NCI-H2196 (cell line): ENCODE data around the gene CIITA.
"Not testable (repeated sequence)": the region's sequence is repeated elsewhere in the genome, so short reads cannot be mapped to it uniquely, and the experiment has no call there.

ENCODE experiments used
- DNase-seq: peaks from one replicate; lab custom pipeline; 2025; ENCODE audit not compliant: unreplicated experiment; lab: John Stamatoyannopoulos, UW

Gene CIITA

GRCh38 chr16:10919003-10919351, 42.0 kb downstream of the CIITA start:
- DNase-seq, result no peak

DNA sequence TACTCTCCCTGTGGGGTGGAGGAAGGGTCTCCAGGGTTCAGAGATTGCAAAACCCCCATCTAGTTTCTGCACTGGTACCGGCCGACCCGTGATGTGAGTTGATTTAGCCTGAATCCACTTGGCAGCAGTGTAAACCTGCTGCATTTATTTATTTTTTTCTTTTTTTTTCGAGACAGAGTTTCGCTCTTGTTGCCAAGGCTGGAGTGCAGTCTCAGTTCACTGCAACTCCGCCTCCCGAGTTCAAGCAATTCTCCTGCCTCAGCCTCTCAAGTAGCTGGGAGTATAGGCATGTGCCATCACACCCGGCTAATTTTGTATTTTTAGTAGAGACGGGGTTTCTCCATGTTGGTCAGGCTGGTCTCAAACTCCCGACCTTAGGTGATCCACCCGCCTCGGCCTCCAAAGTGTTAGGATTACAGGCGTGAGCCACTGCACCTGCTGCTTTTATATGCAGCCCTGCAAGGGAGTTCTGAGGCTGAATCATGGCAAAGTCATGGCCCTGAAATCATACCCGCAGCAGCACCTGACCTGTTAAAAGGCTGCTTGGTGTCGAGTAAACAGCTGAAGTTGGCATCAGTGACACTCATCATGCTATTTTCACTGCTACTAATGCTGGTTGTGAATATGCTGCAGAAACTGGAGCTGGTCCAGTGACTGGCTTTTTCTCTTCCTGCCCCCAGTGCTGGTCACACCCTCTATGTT, 43.9 kb downstream of the CIITA start:
- peak; percentile 79 for DNase-seq

DNA sequence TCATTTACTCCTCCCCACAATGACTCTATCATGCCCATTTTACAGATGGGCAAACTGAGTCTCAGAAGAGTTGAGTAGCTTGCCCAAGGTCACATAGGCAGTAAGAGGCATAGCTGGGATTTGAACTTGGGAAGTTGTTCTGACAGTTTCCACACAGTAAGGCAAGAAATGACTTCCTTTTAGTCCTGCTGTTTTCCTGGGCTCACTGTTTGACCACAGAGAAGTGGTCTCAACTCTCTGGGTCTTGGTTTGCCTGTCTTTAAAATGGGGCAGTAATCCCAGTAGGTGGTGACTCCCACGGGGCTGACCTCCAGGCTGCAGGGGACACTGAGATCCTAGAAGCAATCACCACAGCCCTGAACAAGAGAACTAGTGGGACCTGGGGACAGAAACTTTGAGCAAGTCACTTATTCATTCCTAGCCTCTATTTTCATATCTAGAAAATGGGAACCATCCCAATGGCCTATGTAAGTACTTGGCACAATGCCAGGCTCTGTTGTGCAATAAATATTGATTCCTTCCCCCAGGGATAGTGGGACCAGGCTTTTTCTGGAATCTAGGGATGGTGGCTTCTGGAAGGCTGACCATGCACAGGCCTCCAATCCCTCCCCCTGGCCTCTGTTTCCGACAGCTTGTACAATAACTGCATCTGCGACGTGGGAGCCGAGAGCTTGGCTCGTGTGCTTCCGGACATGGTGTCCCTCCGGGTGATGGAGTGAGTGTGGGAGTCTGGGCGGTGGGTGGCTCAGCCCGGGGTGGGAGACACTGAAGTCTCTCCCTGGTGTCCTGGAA, 44.7 kb downstream of the CIITA start:
- DNase-seq, result peak; percentile 29

- peak; percentile 56 for DNase-seq
Observed at GRCh38 chr16:10922328-10923145, 45.5 kb downstream of the CIITA start.

DNA sequence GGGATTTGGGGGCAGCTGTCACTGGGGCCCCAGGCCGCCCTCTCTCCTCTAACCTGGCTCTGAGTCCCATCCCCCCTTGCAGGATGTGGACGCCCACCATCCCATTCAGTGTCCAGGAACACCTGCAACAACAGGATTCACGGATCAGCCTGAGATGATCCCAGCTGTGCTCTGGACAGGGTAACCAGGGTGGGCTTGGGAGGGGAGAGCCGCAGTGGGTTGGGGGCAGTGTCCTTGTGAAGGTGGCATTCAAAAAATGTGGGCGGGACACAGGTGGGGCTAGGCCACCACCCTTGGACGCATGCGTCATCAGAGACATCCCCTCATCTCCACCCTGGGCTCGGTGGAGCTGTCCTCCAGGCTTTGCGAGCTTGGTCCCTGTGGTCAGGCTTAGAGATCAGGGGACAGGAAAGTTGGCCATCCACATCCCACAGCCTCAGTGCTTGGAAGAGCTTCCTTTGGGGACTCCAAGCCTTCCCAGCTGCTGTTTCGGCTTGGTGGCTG, 46.2 kb downstream of the CIITA start:
- no peak for DNase-seq

DNA sequence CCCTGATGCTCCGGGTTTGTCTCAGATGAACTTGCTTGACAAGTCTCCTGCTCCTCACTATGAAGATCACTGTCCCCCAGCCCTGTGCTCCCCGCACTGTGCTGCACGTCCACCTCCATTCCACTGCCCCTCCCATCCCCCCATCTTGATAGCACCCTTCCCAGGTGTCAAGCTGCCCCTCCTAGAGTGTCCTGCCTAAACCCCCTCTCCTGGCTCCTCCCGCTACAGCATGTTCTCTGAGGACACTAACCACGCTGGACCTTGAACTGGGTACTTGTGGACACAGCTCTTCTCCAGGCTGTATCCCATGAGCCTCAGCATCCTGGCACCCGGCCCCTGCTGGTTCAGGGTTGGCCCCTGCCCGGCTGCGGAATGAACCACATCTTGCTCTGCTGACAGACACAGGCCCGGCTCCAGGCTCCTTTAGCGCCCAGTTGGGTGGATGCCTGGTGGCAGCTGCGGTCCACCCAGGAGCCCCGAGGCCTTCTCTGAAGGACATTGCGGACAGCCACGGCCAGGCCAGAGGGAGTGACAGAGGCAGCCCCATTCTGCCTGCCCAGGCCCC, 46.7 kb downstream of the CIITA start:
- DNase-seq, result no peak

GRCh38 chr16:10925285-10925684, 48.3 kb downstream of the CIITA start:
- DNase-seq, result not testable (repeated sequence)

DNA sequence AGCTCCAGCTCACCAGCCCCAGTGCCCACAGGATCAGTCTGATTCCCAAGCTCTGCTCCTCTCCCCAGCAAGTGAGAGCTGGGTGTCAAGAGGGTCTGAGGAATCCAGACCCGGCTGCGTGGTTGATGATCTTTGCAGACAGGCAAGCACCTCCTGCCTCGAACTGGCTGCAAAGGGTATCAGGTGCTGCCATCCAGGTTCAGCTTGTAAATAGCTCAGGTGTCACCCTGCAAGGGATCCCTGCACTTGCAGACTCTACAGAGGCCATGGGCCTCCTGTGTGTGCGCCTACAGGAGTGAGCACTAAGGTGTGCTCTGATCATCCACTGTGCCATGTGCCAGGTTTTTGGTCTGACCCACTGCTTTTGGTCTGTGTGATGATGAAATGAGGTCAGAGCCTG, 49.1 kb downstream of the CIITA start:
- peak; percentile 35 for DNase-seq

DNA sequence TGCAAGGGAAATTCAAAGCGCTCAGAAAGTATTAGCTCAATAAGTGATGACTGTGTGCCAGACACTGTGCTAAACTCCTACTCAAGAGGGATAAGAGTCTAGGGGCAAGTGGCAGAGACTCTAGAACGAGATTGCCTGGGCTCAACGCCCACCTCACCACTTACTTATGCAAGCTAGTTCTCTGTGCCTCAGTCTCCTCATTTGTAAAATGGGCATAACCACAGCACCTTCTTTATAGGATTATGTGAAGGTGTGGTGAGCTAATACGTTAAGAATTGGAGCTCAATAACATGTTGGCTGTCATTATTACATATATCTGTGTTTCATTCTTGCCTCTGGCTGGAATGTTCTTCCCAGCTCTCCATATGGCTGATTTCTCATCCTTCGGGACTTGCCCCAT, 49.9 kb downstream of the CIITA start:
- DNase-seq, result no peak

DNA sequence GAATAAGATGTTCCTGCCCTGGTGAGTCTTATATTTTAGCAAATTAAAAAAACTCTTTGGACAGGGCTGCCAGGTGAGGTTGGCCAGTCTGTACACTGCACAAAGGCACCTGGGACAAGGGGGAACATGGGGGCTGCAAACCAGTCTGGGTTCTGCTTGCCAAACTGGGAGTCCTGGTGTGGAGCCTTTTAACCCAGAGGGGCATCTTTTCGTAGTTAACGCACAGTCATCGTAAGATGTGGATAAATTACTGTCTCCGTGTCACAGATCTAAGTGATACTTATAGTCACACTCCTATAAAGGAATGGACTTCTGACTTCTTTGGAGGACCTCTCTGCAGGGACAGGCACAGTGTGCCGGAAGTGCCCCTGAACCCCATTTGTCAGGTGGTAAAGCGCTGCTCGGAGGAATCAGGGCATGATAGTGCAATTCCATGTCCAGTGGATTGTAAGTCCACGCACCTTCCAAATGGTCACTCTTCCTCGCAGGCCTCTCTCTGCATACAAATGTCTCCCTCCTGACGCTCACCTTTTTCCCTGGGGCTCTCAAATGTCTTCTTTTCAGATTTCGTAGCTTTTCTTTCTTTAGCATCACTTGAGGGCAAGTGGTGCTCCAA, 50.6 kb downstream of the CIITA start:
- DNase-seq, result no peak

GRCh38 chr16:10929097-10929496, 52.1 kb downstream of the CIITA start:
- peak; percentile 79 for DNase-seq

GRCh38 chr16:10929853-10930754, 53.1 kb downstream of the CIITA start:
- peak; percentile 69 for DNase-seq

- DNase-seq, result no peak
Observed at GRCh38 chr16:10930755-10931093, 53.7 kb downstream of the CIITA start.

GRCh38 chr16:10931134-10931533, 54.1 kb downstream of the CIITA start:
- no peak for DNase-seq

DNA sequence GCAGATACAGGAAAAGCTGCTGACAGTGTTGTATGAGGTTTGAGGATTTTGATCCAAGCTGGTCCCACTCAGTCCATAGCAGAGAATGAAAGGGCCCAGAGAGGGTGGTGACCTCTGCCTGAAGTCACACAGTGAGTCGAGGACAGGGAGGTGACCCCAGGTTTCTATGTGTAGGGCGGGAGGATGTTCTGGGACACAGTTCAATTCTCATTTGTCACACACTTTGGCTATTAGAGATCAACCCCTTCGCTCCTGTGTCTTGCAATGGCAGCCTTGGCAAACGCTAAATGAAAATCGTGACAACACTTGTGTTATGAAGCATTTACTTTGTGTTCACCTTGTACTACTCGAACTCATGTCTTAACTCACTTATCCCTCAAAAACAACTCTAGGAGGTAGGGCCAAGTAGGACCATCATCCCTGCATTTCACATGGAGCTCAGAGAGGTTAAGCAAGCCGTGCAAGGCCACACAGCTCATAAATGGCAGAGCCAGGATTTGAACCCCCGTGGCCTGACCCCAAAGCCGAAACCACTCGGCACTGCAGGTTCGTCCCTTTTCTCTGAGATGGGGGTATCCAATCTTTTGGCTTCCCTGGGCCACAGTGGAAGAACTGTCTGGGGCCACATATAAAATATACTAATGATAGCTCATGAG, 55.1 kb downstream of the CIITA start:
- no peak for DNase-seq

GRCh38 chr16:10932959-10933710, 56.1 kb downstream of the CIITA start:
- DNase-seq, result no peak

GRCh38 chr16:10933865-10934264, 56.9 kb downstream of the CIITA start:
- peak; percentile 83 for DNase-seq

DNA sequence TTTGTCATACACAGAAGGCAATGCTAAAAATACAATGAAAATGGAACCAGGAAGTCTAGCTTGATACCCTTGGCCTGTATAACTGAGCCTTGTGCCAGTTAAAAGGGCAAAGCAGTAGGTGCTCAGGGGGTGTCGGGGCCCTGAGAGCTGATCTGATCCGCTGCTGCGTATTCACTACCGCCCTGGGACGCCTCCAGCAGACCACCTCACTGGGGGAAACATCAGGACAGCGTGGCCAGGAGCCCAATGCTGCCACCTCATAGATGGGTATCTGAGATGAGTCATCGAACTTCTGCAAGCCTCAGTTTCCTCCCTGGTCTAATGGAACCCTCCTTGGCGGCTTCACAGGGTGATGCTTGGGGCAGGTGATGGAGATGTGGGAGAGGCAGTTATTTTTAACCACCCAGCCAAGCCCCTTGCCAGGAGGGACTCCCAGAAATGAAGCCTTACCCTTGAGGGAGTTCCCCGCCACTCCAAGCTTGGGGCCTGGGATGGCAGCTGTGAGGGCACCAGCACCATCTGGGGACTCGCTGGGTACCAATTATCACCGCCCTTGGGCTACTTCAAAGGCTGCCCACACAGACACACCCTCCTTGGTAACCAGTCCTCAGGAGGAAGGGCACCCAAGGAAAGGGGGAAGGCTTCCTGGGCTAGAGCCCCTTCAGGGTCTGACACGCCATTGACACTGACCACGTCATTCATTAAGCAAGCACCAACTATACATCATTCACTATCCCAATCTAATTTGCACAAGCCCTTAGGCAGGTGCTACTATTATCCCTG, 57.5 kb downstream of the CIITA start:
- no peak for DNase-seq
